Superior temporal gyrus (tissue), 1 donor: ENCODE measurements around the gene CINP.
A peak's percentile ranks its signal among the peaks of the same experiment; 100 is the strongest.
"Not testable (repeated sequence)": the region's sequence is repeated elsewhere in the genome, so short reads cannot be mapped to it uniquely, and the experiment has no call there.

Experiments used
- DNase-seq: peaks from one replicate; pipeline ENCODE4 v3.0.0-alpha.2; 2016; ENCODE audit errors: extremely low spot score

CINP gene

GRCh38 chr14:102320671-102321455, 41.8 kb downstream of the CINP start:
- no peak for DNase-seq

GRCh38 chr14:102320033-102320660, 42.5 kb downstream of the CINP start:
- peak; percentile 50 for DNase-seq

GRCh38 chr14:102319351-102320032, 43.2 kb downstream of the CINP start, which contains the start of gene ZNF839:
ZNF839 (plus strand) TSS chr14:102319746; CDS start chr14:102319766, 20 bp downstream.
- DNase-seq = peak; percentile 89

- no peak for DNase-seq
These were observed 43.9 kb downstream of the CINP start for GRCh38 chr14:102318781-102319276.

GRCh38 chr14:102317564-102318248, 45.0 kb downstream of the CINP start:
- peak; percentile 74 for DNase-seq

GRCh38 chr14:102316743-102317563, 45.7 kb downstream of the CINP start:
- DNase-seq = peak; percentile 96

GRCh38 chr14:102316338-102316742, 46.4 kb downstream of the CINP start:
- DNase-seq = no peak

GRCh38 chr14:102315121-102315520, 47.6 kb downstream of the CINP start:
- DNase-seq = no peak

- DNase-seq = peak; percentile 91
These were observed 48.3 kb downstream of the CINP start for GRCh38 chr14:102314242-102315011.

GRCh38 chr14:102304611-102305506, 57.8 kb downstream of the CINP start, which contains the start of gene MOK:
MOK (minus strand) TSS chr14:102305164; CDS start chr14:102304968, 196 bp downstream.
- peak; percentile 98 for DNase-seq

- peak; percentile 8 for DNase-seq
These were observed 59.0 kb downstream of the CINP start for GRCh38 chr14:102303664-102304063.

GRCh38 chr14:102298303-102299070, 64.2 kb downstream of the CINP start:
- not testable (repeated sequence) for DNase-seq
